T-cell (primary cell): Measurements from ENCODE around the gene ELMO1. TPM values are rescaled to one million over a fixed set of nuclear protein-coding genes. Genes with fewer than 3 reads are reported as not detected.

Experiments
- ATAC-seq, 4 experiments: fragments of 200-7000 bp in 3 of 4; fragments of 150-1000 bp in 1 of 4; cut with Tn5 transposase; replicated peaks in 1 of 4; 1 replicate in 3 of 4; 2 replicates in 1 of 4; pipeline ENCODE4 v1.10.0; 2021; ENCODE audit warnings: moderate library complexity in 3 of 4, mild to moderate bottlenecking in 2 of 4, moderate number of reproducible peaks in 1 of 4
- CTCF ChIA-PET, 2 donors: fragments of 300-600 bp; sonication (Branson Sonifier 250); formaldehyde crosslinking; loops; one replicate each; lab custom pipeline; 2022; ENCODE audit warnings: antibody characterized with exemption in 2 of 2; lab: Charles Lee
- POLR2A ChIA-PET, 2 donors: fragments of 300-600 bp; sonication (Branson Sonifier 250); formaldehyde crosslinking; loops; one replicate each; lab custom pipeline; 2022; ENCODE audit warnings: antibody characterized with exemption in 2 of 2; lab: Charles Lee
- DNase-seq, 35 experiments: peaks; one replicate each; pipeline versions ENCODE4 v3.0.0 to v3.0.0-alpha.2; 2013 to 2023
- H3K27ac ChIP-seq: one replicate; pipeline ENCODE4 v1.5.1; 2013; ENCODE audit warnings: low read length
- H3K27me3 ChIP-seq, 2 experiments: replicated peaks in 1 of 2; 1 replicate in 1 of 2; 2 replicates in 1 of 2; pipeline versions ENCODE4 v1.6.1 to v1.7.0; 2013; ENCODE audit warnings: low read length in 1 of 2, mixed read lengths in 1 of 2; ENCODE audit not compliant: control insufficient read depth in 2 of 2, insufficient read depth in 2 of 2; ENCODE audit errors: extremely low read depth in 1 of 2
- H3K36me3 ChIP-seq, 2 donors: 1 replicate in 1 of 2; 2 replicates in 1 of 2; pipeline versions ENCODE4 v1.6.1 to v1.7.0; 2013; ENCODE audit warnings: low read length in 1 of 2; ENCODE audit not compliant: control insufficient read depth in 2 of 2, insufficient read depth in 1 of 2; ENCODE audit errors: extremely low read depth in 1 of 2
- H3K4me1 ChIP-seq, 2 experiments: 1 replicate in 1 of 2; 2 replicates in 1 of 2; pipeline versions ENCODE4 v1.6.1 to v1.7.0; 2013; ENCODE audit warnings: low read length in 2 of 2, mixed read lengths in 1 of 2; ENCODE audit not compliant: insufficient read depth in 2 of 2, control insufficient read depth in 1 of 2; ENCODE audit errors: extremely low read depth in 1 of 2
- H3K4me3 ChIP-seq, 2 donors: 1 replicate in 1 of 2; 2 replicates in 1 of 2; pipeline versions ENCODE4 v1.5.1 to v1.7.0; 2013; ENCODE audit warnings: mild to moderate bottlenecking in 2 of 2, low read length in 1 of 2, moderate library complexity in 1 of 2; ENCODE audit not compliant: control insufficient read depth in 1 of 2; ENCODE audit errors: extremely low read depth in 1 of 2
- H3K9me3 ChIP-seq: 2 replicates; pipeline ENCODE4 v1.7.0; 2013
- H3K27ac Mint-ChIP-seq, 2 donors: one replicate each; pipeline ENCODE4 v1.8.0; 2020 to 2021; ENCODE audit warnings: mild to moderate bottlenecking in 2 of 2, mixed read lengths in 2 of 2
- H3K27me3 Mint-ChIP-seq, 2 donors: one replicate each; pipeline ENCODE4 v1.8.0; 2021 to 2022; ENCODE audit warnings: mixed read lengths in 2 of 2
- H3K36me3 Mint-ChIP-seq: one replicate; pipeline ENCODE4 v1.8.0; 2021; ENCODE audit warnings: mixed read lengths
- H3K4me1 Mint-ChIP-seq, 3 donors: one replicate each; pipeline ENCODE4 v1.8.0; 2020 to 2022; ENCODE audit warnings: mixed read lengths in 3 of 3, mild to moderate bottlenecking in 1 of 3
- H3K4me3 Mint-ChIP-seq, 3 donors: one replicate each; pipeline ENCODE4 v1.8.0; 2020 to 2022; ENCODE audit warnings: mild to moderate bottlenecking in 3 of 3, mixed read lengths in 3 of 3, moderate library complexity in 3 of 3
- H3K9me3 Mint-ChIP-seq, 3 donors: one replicate each; pipeline ENCODE4 v1.8.0; 2020 to 2022; ENCODE audit warnings: mixed read lengths in 3 of 3
- WGBS: methylation state at CpG from one replicate; pipeline ENCODE4 v1.1.5; 2013; ENCODE audit warnings: missing lambda C conversion rate; ENCODE audit not compliant: insufficient coverage; 5-methylcytosine and 5-hydroxymethylcytosine counted together
- total RNA-seq, 35 experiments: library from RNA in 6 of 35; stranded (reverse) in 6 of 35; fragments of 120-200 nt in 1 of 35; gene quantifications; one replicate each; pipeline versions ENCODE4 v1.2.1 to v1.2.4 and lab custom pipeline; 2013 to 2026

The ELMO1 gene
- total RNA-seq, 5 donors from 2014 or later (not counting 1 experiment from before 2014, with no cell fraction given) = 101 to 149 (median 113) TPM

DNA sequence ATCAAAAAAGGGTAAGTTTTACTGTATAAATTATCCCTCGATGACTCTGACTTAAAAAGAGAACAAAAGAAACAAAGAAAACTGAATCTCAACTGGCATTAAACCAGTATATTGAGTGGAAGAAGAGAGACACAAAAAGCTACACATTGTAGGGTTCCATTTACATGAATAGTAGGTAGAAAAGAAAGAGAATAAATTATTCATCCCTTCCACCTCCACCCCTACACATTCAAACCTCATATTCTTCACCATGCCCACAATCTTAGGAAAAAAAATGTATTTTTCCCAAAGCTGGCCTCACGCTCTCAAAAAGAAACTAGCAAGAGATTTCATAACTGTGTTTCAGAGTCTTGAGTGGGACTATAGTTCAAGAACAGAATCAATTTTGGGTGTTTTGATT, 377.5 kb downstream of the ELMO1 start:
- no peaks in the 10 kb centered on the region for H3K27me3 Mint-ChIP-seq
- H3K9me3 Mint-ChIP-seq = no peaks in the 10 kb centered on the region
- Histone ChIP-seq H3K27ac (no peak overlapping the region), H3K4me3 (no peak overlapping the region), H3K27me3 (no peaks in the 10 kb centered on the region), H3K9me3 (no peaks in the 10 kb centered on the region), H3K4me1 (no peaks in the 10 kb centered on the region), H3K36me3 (peaks cover 0 to 4% of the 10 kb centered on the region in 2 donors)
- H3K4me1 Mint-ChIP-seq = peaks cover 5 to 25% (median 12%) of the 10 kb centered on the region in 3 donors
- no CpG with 5 or more reads among the region's 2 CpGs for WGBS
- CTCF ChIA-PET = interaction anchor here (0.5 to 1.3 kb wide), 2 partner anchors 66 to 111 kb away, joined by 4 read pairs; no protein-coding TSS in a partner anchor
- no peak overlapping the region for H3K27ac Mint-ChIP-seq
- no peak overlapping the region for H3K4me3 Mint-ChIP-seq
- peaks cover 54% of the 10 kb centered on the region for H3K36me3 Mint-ChIP-seq
- POLR2A ChIA-PET = no interaction called here
- DNase-seq = no peak
- ATAC-seq = no peak

DNA sequence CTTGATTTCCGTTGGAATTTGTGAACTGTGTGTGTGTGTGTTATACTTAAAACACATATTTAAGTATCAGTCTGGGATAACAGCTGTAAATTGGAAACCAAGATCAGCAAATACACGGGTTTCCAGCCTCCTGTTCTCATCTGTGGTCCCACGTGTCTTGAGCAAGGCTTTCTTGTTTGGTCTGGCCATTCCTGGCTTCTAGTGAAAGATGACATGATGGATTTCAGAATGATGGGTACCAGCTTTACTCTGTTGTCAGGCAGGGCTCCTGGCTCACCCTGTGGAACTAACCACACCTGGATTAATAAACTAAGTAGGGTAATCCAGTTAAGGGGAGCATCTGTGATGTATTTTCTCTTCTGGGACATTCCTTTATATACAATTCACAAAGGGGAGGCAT, 378.2 kb downstream of the ELMO1 start:
- WGBS = 87% methylated on average over 2 of the region's 3 CpGs
- no peak overlapping the region for H3K4me3 ChIP-seq
- Mint-ChIP-seq H3K4me1 (peaks cover 6 to 31% (median 18%) of the 10 kb centered on the region in 3 donors), H3K27ac (no peak overlapping the region), H3K9me3 (no peaks in the 10 kb centered on the region), H3K4me3 (no peak overlapping the region), H3K27me3 (no peaks in the 10 kb centered on the region), H3K36me3 (peaks cover 52% of the 10 kb centered on the region)
- H3K27me3 ChIP-seq = no peaks in the 10 kb centered on the region
- no peak overlapping the region for H3K27ac ChIP-seq
- no peak for ATAC-seq
- ChIA-PET CTCF (interaction anchor here in 1 of 2 donors (0.5 kb wide), 1 partner anchor 66 kb away, joined by 4 read pairs; no protein-coding TSS in a partner anchor), POLR2A (no interaction called here)
- peaks cover 0 to 4% of the 10 kb centered on the region in 2 donors for H3K36me3 ChIP-seq
- DNase-seq = no peak
- H3K9me3 ChIP-seq = no peaks in the 10 kb centered on the region
- H3K4me1 ChIP-seq = no peaks in the 10 kb centered on the region

DNA sequence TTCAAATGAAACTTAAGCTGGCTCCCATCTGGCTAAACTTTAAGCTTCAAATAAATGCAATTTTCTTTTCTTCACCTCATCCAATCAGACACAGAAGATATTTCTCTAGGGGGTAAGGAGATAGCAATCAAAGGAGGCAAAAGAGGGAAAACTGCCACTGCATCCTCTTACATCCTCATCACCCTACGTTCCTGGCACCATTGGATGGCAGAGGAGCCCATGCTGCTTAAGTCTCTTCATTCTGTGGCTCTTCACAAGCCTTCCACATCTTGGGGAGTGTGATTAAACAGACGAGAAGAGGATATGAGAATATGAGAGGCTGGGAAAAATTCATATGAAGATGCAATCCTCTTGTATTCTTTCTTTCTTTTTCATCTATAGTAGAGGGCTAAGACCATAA, 378.6 kb downstream of the ELMO1 start:
- Histone ChIP-seq H3K36me3 (peaks cover 0 to 4% of the 10 kb centered on the region in 2 donors), H3K27ac (no peak overlapping the region), H3K27me3 (no peaks in the 10 kb centered on the region), H3K4me1 (no peaks in the 10 kb centered on the region), H3K4me3 (no peak overlapping the region), H3K9me3 (no peaks in the 10 kb centered on the region)
- WGBS = no CpG with 5 or more reads among the region's 2 CpGs
- ATAC-seq = no peak
- peaks cover 56% of the 10 kb centered on the region for H3K36me3 Mint-ChIP-seq
- no peak overlapping the region for H3K27ac Mint-ChIP-seq
- H3K9me3 Mint-ChIP-seq = no peaks in the 10 kb centered on the region
- H3K4me1 Mint-ChIP-seq = peaks cover 10 to 34% (median 21%) of the 10 kb centered on the region in 3 donors
- ChIA-PET CTCF (no interaction called here), POLR2A (no interaction called here)
- no peaks in the 10 kb centered on the region for H3K27me3 Mint-ChIP-seq
- no peak for DNase-seq
- H3K4me3 Mint-ChIP-seq = no peak overlapping the region

DNA sequence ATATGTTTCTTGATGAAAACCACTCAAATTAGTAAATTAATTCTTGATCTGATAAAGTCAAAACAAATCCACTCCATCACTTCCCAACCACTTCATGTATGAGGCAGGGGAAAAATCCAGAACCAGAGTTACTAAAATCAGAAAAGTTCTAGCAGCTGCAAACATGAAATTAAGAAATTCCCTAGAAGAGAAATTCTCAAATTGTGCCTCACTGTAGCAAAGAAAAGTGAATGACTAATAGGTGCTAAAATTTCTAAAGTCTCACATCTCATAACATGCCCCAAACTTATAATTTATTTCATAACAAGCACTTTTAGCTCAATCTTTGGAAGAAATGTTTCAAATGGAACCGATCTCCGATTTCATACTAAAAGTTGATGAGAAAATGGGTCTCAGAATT, 379.3 kb downstream of the ELMO1 start:
- Histone ChIP-seq H3K36me3 (no peaks in the 10 kb centered on the region), H3K27ac (no peak overlapping the region), H3K9me3 (no peaks in the 10 kb centered on the region), H3K27me3 (no peaks in the 10 kb centered on the region), H3K4me3 (no peak overlapping the region), H3K4me1 (no peaks in the 10 kb centered on the region)
- CTCF ChIA-PET = no interaction called here
- Mint-ChIP-seq H3K27me3 (no peaks in the 10 kb centered on the region), H3K9me3 (no peaks in the 10 kb centered on the region), H3K36me3 (peaks cover 58% of the 10 kb centered on the region), H3K27ac (no peak overlapping the region), H3K4me1 (peaks cover 16 to 33% (median 19%) of the 10 kb centered on the region in 3 donors), H3K4me3 (no peak overlapping the region)
- WGBS = no CpG with 5 or more reads among the region's 2 CpGs
- ATAC-seq (no peak), DNase-seq (no peak)
- POLR2A ChIA-PET = no interaction called here

DNA sequence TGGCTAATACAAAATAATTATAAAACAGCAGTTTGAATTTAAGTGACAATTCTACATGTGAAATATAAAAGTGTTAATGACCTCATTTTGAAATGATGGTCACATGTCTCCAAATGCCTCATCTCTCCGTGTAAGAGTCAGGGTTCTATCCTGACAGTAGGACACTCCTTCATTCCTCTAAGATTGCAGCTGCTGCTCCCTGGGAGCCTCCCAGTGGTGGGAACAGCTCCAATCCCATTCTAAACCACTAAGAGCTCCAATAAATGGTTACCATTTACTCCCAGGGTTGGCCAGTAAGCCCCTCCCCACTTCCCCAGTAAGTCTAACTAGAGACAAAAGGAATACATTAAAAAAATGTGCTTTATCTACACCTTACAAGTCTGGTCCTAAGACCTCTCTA, 379.8 kb downstream of the ELMO1 start:
- no peak overlapping the region for H3K4me3 ChIP-seq
- H3K36me3 Mint-ChIP-seq = peaks cover 61% of the 10 kb centered on the region
- ChIA-PET CTCF (no interaction called here), POLR2A (no interaction called here)
- peaks cover 20 to 36% (median 21%) of the 10 kb centered on the region in 3 donors for H3K4me1 Mint-ChIP-seq
- ATAC-seq (no peak), DNase-seq (no peak)
- no peaks in the 10 kb centered on the region for H3K9me3 ChIP-seq
- 40% methylated on average over 1 of the region's 1 CpG for WGBS
- H3K4me3 Mint-ChIP-seq = no peak overlapping the region
- H3K27me3 Mint-ChIP-seq = no peaks in the 10 kb centered on the region
- H3K4me1 ChIP-seq = no peaks in the 10 kb centered on the region
- no peaks in the 10 kb centered on the region for H3K9me3 Mint-ChIP-seq
- no peaks in the 10 kb centered on the region for H3K27me3 ChIP-seq
- H3K27ac Mint-ChIP-seq = no peak overlapping the region
- H3K36me3 ChIP-seq = no peaks in the 10 kb centered on the region
- H3K27ac ChIP-seq = no peak overlapping the region

DNA sequence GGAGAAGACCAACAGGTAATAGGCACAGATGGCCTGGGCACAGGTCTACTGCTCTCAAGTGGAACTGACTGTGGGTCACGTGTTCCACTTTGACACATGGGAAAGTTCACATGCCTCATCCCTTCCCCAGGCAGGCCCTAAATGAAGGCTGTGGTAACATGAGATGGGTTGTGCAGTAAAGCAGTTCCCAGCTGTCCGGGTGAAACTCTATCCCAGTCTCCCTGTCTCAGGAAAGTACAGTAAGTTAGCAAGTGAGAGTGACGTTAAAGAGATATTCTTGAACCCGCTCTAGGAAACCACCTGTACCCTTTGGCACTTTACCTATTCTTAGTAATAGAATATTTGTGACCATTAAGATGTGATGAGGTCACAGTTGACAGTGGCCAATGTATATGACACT, 380.6 kb downstream of the ELMO1 start:
- no peak overlapping the region for H3K27ac ChIP-seq
- peaks cover 25 to 38% (median 29%) of the 10 kb centered on the region in 3 donors for H3K4me1 Mint-ChIP-seq
- no peak overlapping the region for H3K4me3 Mint-ChIP-seq

More for the DNA sequence above, 380.6 kb downstream of the ELMO1 start:
- no peaks in the 10 kb centered on the region for H3K4me1 ChIP-seq
- H3K9me3 ChIP-seq = no peaks in the 10 kb centered on the region
- Mint-ChIP-seq H3K27ac (no peak overlapping the region), H3K9me3 (no peaks in the 10 kb centered on the region), H3K36me3 (peaks cover 62% of the 10 kb centered on the region), H3K27me3 (no peaks in the 10 kb centered on the region)
- ChIA-PET CTCF (no interaction called here), POLR2A (no interaction called here)
- DNase-seq = no peak
- no peak overlapping the region for H3K4me3 ChIP-seq
- ATAC-seq = no peak
- no peaks in the 10 kb centered on the region for H3K36me3 ChIP-seq
- no peaks in the 10 kb centered on the region for H3K27me3 ChIP-seq
- whole genome bisulfite sequencing = no CpG with 5 or more reads among the region's 4 CpGs
